HS-5 (cell line): Measurements from ENCODE around the gene PAMR1.
"Not testable (repeated sequence)": the region's sequence is repeated elsewhere in the genome, so short reads cannot be mapped to it uniquely, and the experiment has no call there.

Experiments used
- DNase-seq: peaks from one replicate; pipeline ENCODE4 v3.0.0-alpha.2; 2012; ENCODE audit warnings: low read depth

The PAMR1 gene

DNA sequence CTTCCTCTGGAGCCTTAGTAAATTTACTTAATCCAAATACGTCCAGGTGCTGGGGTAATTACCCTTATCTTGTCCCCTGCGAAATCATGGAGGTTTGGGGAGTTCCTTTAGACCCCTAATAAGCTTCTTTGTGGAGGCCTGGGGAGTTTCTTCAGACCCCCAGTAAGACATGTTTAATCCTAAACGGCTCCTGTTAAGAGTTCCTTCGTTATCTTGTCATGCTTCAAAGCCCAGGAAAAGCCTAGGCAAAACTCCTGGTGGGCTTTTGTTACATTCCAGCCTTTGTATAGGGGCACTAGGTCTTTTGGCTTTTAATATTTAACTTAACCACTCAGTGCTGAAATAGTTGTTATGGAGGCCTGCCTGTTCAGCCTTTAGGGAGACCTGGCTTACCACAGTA, 18.1 kb upstream of the PAMR1 start:
- DNase-seq: no peak

DNA sequence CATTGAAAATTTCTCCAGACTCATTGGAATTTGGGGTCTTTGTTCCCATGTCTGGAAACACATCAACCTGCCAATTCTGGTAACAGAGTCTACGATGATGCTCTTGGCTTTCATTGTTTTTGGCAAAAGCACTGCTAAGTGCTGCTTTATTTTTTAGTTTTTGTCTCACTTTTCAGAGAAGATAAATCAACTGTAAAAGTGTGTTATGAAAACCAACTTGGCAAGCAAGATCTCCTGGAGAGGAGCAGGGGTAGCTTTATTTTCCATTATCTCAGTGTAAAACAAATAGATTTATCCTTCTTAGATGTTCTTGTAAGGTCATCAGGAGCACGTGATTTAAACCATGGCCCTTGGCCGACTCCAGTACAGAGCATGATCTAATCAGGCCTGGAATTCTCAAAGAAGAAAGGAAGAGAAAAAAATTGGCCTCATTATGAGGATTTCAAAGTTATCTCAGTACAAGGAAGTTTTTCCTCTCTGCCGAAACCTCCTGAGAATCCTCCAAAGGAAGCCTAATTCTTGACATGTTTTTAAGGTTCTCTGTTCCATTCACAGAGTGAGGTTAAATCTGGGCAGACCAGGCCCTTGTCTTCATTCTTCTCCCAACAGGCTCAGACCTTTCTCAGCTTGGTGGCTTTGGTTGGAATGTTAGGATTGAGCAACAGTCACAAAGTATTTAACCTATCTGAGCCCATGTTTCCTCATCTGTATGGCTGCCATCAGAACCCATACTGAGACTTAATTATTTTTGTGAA, 16.4 kb upstream of the PAMR1 start:
- DNase-seq: no peak

DNA sequence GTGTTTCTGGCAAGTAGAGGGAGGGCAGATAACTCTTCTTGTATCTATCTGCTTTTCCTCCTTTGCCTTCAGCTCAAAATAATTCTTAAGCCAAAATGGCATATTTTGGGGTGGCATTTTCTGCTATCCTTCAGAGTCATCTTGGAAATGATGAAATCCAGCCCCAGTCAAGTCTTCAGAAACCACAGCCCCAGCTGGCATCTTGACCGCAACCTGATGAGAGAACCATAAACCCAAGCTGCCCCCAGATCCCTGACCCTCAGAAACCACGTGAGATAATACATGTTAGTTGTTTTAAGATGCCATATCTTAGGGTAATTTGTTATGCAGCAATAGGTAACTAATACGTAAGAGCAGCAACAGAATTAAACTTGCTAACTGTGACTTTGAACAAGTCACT, 15.1 kb upstream of the PAMR1 start:
- no peak for DNase-seq

DNA sequence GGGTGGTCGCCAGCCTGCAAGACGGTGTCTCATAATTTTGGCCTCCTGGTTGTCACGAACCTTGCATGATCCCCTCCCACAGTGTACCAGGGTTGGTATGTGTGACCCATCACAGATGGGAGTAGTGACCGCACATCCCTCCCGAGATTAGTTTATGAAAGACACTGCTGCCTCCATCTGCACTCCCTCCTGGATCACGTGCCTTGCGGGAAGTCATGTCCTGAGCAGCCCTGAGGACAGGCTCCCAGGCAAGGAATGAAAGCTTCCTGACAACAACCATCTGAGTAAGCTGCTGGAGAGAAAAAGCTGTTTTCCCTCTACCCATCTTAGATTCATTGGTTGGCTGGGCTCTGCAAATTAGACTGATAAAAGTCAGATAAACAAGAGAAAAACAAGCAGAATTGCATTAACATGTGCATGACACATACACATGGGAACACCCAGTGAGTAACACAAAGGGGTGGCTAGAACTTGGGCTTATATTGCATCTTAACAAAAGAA, 14.4 kb upstream of the PAMR1 start:
- no peak for DNase-seq

DNA sequence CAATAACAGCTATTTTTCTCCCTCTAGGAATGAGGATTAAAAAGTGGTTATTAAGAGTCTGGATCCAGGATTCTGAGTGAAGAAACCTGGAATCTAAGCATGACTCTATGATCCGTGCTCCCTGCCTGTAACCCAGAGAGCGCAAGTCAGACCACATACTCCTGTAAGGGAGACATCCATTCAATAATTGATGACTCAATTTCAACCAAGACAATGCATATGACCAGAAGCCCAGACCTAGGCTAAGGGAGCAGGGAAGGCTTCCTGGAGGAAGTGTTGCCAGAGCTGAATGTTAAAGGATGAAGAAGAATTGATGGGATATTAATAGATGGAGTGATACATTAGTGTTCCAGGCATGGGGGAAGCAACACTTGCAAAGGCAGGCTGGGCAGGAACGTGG, 13.8 kb upstream of the PAMR1 start:
- no peak for DNase-seq

DNA sequence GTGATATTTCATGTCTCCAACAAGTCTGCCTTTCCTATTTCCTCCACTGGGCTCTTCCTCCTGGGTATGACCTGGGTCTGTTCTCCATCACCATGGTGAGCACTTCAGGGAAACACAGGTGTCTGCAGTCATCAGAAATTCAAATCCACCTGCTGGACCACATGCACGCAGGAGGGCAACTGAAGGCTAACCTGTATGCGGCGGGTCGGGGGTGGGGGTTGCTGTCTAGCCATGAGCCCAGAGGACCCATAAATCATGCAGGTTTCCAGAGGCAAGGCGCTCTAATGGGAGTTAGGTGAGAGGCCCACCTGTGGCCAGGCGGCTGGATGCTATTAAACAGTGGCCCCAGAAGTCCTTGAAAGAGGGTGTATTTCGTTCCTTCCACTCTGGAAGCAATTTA, 11.1 kb upstream of the PAMR1 start:
- DNase-seq: no peak

DNA sequence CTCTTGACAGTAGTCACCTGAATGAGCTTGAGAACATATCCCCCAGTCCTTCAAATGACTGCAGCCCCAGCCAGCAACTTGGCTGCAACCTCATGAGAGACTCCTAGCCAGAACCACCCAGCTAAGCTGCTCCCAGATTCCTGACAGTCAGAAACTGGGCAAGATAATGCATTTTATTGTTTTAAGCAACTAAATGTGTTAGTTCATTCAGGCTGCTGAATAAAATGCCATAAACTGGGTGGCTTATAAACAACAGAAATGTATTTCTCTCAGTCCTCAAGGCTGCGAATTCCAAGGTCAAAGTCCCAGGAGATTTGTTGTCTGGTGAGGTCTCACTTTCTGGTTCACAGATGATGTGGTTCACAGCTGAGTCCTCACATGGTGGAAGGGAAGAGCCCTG, 5.8 kb upstream of the PAMR1 start:
- no peak for DNase-seq

DNA sequence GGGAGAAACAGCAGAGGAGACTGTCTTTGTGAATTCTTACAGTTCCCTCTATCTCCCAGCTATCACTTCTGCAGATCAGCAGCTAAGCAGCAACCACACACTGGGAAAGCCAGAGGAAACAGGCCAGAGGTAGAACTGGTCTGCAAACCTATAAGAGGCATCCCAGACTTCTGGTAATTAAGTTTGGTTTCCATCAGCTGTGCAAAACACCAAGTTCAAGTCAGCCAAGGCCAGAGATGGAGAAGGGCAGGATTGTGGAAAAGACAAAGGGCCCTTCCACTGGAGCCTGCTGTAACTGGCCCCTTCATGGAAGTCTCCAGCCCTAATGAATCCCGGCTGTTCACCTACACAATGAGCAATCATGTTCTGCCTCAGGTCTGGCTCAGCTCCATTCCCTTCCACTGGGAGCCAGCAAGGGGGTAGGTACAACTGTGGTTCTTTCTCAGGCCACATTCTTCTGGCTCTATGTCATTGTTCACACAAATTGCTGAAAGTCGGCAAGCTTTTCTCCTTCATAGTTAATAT, 4.6 kb upstream of the PAMR1 start:
- peak; percentile 85 for DNase-seq

DNA sequence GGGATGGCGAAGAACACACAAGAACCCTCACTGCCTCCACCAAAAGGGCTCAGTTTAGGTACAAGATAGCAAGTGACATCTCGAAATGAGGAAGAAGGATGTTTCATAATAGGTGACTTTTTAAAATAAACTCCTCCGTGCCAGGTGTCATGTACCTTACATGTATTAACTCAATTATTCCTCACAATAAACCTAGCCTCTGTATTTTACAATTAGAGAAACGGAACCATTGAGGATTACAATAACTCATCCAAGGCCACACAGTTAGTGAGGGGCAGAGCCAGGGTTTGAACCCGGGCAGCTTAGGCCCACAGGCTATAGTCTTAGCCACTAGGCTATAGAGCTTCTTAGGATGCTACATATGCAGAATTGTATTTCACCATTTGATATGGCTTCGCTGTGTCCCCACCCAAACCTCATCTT, 965 bp upstream of the PAMR1 start:
- DNase-seq: no peak

DNA sequence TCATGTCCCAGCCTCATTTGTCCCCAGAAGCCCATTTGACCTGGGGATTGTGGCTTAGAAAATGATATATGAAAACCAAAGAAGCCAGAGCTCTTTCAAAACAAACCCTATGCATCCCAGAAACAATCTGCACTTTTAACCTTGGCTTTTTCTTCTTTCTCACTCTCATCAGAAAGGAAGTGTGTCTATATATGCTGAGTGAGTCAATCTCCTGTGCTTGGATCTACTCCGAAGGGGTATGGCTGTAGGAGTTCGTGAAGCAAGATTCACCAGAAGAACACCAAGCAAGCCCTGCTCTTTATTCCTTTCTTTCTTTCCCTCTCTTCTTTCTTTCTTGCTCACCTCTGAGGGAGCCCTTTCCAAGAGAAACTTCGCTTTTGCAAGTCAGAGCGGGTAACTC, 636 bp downstream of the PAMR1 start:
- DNase-seq: no peak

DNA sequence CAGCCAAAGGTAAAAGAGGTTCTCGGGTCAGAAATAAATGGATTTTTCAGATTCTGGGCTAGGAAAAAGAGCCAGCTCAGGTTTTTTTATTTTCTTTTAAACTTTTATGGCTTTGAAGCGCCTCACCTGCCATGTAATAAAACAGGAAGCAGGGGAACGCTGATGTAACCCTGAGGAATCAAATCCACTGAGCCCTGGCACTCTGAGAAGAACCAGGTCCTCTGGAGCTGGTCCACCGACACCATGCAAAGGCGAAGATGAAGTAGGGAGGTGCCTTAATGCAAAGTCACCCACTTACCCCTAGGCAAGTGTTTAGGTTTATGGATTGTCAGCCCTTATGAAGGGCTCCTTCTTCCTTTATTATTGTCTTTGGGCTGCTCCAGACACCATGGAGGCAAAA, 1.6 kb downstream of the PAMR1 start:
- DNase-seq: no peak

DNA sequence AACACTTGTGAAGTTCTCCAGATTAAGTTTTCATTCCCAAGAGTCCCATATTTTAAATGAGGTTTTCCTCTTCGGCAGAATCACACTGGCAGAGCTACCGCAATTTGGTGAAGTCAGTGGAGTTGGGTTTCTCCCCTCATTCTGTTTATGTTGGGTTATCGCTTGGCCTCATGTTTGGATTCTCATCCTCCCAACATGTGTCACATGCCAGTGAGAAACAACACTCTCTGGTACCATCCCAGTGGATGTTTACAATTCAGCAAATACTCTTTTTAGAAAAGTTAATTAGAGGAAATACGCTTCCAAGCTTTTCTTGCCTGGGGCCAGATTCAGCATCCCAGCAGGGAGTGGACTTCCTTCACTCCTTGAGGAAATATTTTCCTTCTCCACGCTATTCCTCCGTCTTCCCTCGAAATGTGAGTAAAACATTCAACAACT, 2.1 kb downstream of the PAMR1 start:
- no peak for DNase-seq

DNA sequence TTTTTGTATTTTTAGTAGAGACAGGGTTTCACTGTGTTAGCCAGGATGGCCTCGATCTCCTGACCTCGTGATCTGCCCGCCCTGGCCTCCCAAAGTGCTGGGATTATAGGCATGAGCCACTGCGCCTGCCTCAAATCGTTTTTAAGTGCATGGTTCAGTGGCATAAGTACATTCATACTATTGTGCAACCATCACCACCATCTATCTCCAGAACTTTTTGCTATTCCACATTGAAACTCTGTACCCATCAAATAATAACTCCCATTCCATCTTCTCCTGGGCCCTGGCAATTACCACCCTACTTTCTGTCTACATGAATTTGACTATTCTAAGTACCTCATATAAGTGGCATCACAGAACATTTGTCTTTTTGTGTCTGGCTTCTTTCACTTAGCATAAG, 3.3 kb downstream of the PAMR1 start:
- DNase-seq: not testable (repeated sequence)

DNA sequence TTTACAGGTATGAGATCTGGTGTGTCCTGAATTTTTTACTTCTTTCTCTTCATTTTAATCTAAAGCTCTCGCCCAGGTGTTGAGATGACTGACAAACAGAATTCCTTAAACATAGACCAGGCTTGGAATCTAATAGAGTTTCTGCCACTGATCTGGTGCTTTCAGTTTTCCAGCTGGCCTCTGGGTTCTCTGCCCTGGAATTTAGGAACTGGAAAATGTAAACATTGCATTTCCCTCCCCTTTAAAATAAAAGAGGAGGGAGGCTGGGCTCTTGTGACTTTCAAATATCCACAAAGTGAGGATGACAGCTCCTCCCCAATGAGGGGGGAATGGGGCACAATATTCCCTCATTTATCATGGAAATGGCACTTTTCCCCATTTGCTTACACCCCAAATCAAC, 5.0 kb downstream of the PAMR1 start:
- DNase-seq: no peak

DNA sequence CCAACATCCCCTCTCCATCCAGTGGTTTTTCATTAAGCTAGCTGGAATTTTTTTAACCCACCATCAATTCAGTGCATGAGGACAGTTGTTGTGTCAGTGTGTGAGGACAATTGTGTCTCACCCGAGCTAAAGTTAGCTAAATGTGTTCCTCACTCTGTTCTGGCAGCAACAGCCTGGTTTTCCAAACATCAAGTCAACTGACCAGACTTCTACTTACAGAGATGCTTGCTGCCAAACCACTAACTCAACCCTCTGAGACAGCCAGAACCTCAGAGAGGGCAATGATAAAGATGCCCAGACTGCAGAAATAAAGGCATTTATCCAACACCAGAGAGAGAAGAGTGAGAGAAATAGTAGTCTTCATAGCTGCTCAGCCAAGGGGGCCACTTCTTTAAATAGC, 6.7 kb downstream of the PAMR1 start:
- DNase-seq: no peak

DNA sequence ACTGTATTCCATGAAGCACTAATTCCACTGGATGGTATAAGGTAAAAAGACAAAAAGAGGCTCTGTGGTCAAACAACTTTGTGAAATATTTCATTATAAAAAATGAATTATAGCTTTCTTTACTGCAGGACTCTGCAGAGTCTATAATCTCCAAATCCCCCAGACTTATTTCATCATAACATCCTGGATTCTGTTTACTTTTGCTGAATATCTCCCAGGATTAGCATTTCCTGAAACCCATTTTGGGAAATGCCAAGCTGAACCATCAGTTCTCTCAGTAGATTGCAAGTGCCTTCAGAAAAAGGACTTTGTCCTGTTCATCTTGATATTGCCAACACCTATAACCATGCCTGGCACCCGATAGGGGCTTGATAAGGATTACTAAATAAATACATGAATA, 7.9 kb downstream of the PAMR1 start:
- DNase-seq: no peak

DNA sequence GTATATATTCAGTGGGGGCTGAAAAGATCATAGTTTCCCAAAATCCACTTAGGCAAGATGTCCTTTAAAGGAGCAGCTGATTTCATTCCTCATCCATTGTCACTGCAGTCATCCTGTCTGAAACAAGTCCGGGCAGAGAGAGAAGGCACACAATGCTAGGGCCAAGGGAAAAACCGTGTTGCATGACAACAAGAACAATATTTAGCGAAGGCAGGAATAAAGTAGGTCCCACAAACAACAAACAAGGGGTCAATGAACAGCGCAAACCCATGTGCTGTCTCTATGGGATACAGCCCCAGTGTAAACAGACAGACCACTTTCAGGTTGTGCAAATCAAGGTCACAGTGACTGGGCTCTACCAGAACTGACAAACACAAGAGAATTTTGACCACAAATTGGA, 9.0 kb downstream of the PAMR1 start:
- no peak for DNase-seq

DNA sequence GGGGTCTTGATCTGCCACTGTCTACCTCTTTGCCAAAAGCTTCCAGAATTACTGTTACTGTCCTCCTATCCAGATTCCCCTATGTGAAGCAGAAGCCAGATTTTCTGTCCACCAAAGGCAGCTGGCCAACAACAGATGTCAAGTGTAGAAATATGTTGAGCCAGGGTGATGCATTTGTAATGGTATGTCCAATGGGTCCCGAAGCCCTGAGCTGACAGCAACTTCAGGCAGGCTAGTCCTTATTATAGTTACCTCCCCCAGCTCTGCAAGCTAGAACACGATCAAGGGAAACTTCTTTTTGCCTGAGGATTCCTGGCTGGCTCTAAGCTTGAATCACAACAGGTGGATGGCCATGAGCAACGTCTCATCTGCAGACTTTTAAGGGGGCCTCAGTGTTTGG, 10.2 kb downstream of the PAMR1 start:
- peak; percentile 59 for DNase-seq

DNA sequence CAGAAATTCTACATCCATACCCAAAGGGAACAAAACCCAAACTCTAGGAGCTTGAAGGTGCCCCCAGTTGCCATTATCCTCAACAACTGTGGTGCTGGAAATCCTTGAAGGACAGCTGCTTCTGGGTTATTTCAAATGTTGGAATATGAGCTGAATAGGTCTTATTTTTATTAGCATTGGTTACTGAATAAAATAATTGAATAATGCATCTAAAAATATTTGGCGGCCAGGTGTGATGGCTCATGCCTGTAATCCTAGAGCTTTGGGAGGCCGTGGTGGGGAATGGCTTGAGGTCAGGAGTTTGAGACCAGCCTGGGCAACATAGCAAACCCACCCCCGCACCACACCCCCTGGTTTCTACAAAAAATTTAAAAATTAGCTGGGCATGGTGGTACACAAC, 10.9 kb downstream of the PAMR1 start:
- DNase-seq: no peak

DNA sequence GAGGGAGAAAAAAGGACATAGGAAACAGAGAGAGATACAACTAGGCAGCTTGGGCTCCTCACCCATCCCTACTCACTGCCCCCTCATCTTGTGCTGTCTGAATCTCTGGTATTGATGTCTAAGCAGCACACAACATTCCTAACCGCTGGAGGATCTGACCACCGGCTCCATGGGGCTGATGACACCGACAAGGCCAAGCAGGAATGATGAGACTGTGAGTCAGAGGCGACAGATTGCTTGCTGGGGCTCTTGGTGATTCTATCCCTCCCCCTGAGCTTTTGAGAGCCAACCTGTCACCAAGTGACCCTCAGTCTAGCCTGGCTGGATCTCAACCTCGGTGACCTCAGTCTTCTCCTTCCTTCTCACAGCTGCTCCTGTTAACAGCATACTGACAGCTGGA, 13.8 kb downstream of the PAMR1 start:
- DNase-seq: peak; percentile 70

DNA sequence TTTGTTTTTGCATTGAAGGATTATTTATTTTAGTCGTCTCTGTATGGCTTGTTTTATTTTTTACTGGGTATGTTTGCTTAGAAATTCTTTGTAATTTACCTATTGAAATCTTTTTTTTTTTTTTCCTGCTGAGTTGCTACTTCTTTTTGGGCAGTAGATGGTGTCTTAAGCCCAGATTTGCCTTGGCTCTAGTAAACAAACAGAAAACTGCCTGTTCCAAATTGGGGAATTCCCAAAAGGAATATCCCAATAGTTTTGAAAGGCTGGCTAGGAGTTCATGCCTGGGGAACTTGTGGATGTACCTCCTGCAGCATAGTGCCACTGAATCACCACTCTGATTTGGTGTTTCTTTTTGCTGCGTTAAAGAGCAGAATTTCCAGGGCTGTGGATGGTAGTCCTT, 17.7 kb downstream of the PAMR1 start:
- DNase-seq: no peak

DNA sequence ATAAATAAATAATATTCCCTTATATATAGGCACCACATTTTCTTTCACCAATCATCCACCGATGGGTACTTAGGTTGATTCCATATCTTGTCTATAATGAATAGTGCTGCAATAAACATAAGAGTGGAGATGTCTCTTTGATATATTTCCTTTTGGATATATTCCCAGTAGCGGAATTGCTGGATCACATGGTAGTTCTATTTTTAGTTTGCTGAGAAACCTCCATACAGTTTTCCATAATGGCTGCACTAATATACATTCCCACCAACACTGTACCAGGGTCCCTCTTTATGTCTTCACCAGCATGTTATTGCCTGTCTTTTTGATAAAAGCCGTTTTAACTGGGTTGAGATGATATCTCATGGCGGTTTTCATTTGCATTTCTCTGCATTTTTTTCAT, 23.6 kb downstream of the PAMR1 start:
- no peak for DNase-seq

DNA sequence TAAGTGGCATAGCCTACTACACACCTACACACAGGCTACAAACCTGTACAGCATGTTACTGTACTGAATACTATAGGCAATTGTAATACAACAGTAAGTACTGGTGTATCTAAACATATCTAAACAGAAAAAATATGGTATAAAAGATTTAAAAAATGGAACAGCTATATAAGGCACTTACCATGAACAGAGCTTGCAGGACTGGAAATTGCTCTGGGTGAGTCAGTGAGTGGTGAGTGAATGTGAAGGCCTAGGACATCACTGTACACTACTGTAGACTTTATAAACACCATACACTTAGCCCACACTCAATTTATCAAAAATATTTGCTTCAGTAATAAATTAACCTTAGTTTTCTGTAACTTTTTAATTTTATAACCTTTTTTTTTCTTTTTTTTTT, 24.7 kb downstream of the PAMR1 start:
- no peak for DNase-seq

DNA sequence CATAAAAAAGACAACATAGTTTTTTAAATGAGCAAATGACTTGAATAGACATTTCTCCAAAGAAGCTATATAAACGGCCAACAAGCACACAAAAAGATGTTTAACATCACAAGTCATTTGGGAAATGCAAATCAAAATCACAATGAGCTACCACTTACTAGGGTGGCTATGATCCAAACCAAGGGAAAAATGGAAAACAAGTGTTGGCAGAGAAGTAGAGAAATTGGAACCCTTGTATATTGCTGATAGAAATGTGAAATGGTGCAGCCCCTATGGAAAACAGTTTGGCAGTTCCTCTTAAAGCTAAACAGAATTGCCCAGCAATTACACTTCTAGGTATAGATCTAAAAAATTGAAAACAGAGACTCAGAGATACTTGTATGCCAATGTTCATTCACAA, 29.0 kb downstream of the PAMR1 start:
- no peak for DNase-seq
